HEK293 (cell line): ENCODE results near the gene ALOX15B.

Experiments used
- BCL11B ChIP-seq: fragments of 450-650 bp; formaldehyde crosslinking; IDR thresholded peaks from 2 replicates; pipeline ENCODE4 v1.5.1; 2016; ENCODE audit warnings: low read depth, missing biosample characterization, missing genetic modification characterization
- IKZF3 ChIP-seq: fragments of 450-650 bp; IDR thresholded peaks from 2 replicates; pipeline ENCODE4 v1.5.0; 2018; ENCODE audit warnings: missing biosample characterization, mild to moderate bottlenecking, missing genetic modification characterization, moderate library complexity
- MYNN ChIP-seq: fragments of 450-650 bp; formaldehyde crosslinking; IDR thresholded peaks from 2 replicates; pipeline ENCODE4 v1.5.1; 2016; ENCODE audit warnings: missing biosample characterization, missing genetic modification characterization, borderline replicate concordance
- SETDB1 ChIP-seq: IDR thresholded peaks from one replicate; pipeline ENCODE4 v1.6.1; 2017; ENCODE audit warnings: mild to moderate bottlenecking, low read length, moderate library complexity, mixed read lengths; ENCODE audit not compliant: insufficient read length
- TSHZ1 ChIP-seq: fragments of 450-650 bp; formaldehyde crosslinking; IDR thresholded peaks from 2 replicates; pipeline ENCODE4 v1.5.1; 2016; ENCODE audit warnings: missing biosample characterization, missing genetic modification characterization, borderline replicate concordance
- ZIC2 ChIP-seq: fragments of 450-650 bp; formaldehyde crosslinking; IDR thresholded peaks from 2 replicates; pipeline ENCODE4 v1.5.1; 2016; ENCODE audit warnings: missing biosample characterization, missing genetic modification characterization
- ZNF112 ChIP-seq: fragments of 450-650 bp; formaldehyde crosslinking; IDR thresholded peaks from 2 replicates; pipeline ENCODE4 v1.5.0; 2017; ENCODE audit warnings: missing biosample characterization, missing genetic modification characterization
- ZNF138 ChIP-seq: fragments of 450-650 bp; formaldehyde crosslinking; IDR thresholded peaks from 2 replicates; pipeline ENCODE4 v1.5.1; 2016; ENCODE audit warnings: missing biosample characterization, missing genetic modification characterization, borderline replicate concordance
- ZNF19 ChIP-seq: fragments of 450-650 bp; formaldehyde crosslinking; IDR thresholded peaks from 2 replicates; pipeline ENCODE4; 2016; ENCODE audit warnings: missing biosample characterization, missing genetic modification characterization, low read depth
- ZNF23 ChIP-seq: fragments of 450-650 bp; formaldehyde crosslinking; IDR thresholded peaks from 2 replicates; pipeline ENCODE4 v1.5.1; 2016; ENCODE audit warnings: missing biosample characterization, missing genetic modification characterization, borderline replicate concordance
- ZNF248 ChIP-seq: fragments of 450-650 bp; formaldehyde crosslinking; IDR thresholded peaks from 2 replicates; pipeline ENCODE4 v1.5.1; 2017; ENCODE audit warnings: missing biosample characterization, missing genetic modification characterization
- ZNF274 ChIP-seq, 2 experiments: fragments of 200-500 bp in 1 of 2; fragments of 450-650 bp in 1 of 2; sonication (Bioruptor generic) in 1 of 2; formaldehyde crosslinking in 1 of 2; IDR thresholded peaks; 2 replicates each; pipeline versions ENCODE4 v1.5.1 to v1.6.1; 2014 to 2016; ENCODE audit warnings: borderline replicate concordance in 1 of 2, inconsistent platforms in 1 of 2, low read length in 1 of 2, missing biosample characterization in 1 of 2, missing genetic modification characterization in 1 of 2
- ZNF292 ChIP-seq: fragments of 450-650 bp; formaldehyde crosslinking; IDR thresholded peaks from 2 replicates; pipeline ENCODE4 v1.5.1; 2016; ENCODE audit warnings: low read depth, missing biosample characterization, missing genetic modification characterization, borderline replicate concordance
- ZNF335 ChIP-seq: fragments of 450-650 bp; formaldehyde crosslinking; conservative IDR thresholded peaks from 2 replicates; pipeline ENCODE4 v1.5.1; 2016; ENCODE audit warnings: missing biosample characterization, missing genetic modification characterization
- ZNF394 ChIP-seq: fragments of 450-650 bp; formaldehyde crosslinking; IDR thresholded peaks from 2 replicates; pipeline ENCODE4 v1.5.1; 2016; ENCODE audit warnings: missing biosample characterization, missing genetic modification characterization, mild to moderate bottlenecking, moderate library complexity, borderline replicate concordance
- ZNF548 ChIP-seq: fragments of 450-650 bp; formaldehyde crosslinking; IDR thresholded peaks from 2 replicates; pipeline ENCODE4 v1.5.1; 2016; ENCODE audit warnings: missing biosample characterization, missing genetic modification characterization
- ZNF560 ChIP-seq: fragments of 450-650 bp; formaldehyde crosslinking; IDR thresholded peaks from 2 replicates; pipeline ENCODE4 v1.5.1; 2017; ENCODE audit warnings: missing biosample characterization, missing genetic modification characterization, borderline replicate concordance
- ZNF596 ChIP-seq: fragments of 450-650 bp; IDR thresholded peaks from 2 replicates; pipeline ENCODE4 v1.5.0; 2018; ENCODE audit warnings: missing biosample characterization, mild to moderate bottlenecking, missing genetic modification characterization, moderate library complexity
- ZNF610 ChIP-seq: fragments of 450-650 bp; formaldehyde crosslinking; IDR thresholded peaks from 2 replicates; pipeline ENCODE4 v1.5.1; 2016; ENCODE audit warnings: missing biosample characterization, missing genetic modification characterization, borderline replicate concordance
- ZNF624 ChIP-seq: fragments of 450-650 bp; formaldehyde crosslinking; IDR thresholded peaks from 2 replicates; pipeline ENCODE4 v1.5.1; 2017; ENCODE audit warnings: missing biosample characterization, missing genetic modification characterization
- ZNF76 ChIP-seq: fragments of 450-650 bp; formaldehyde crosslinking; IDR thresholded peaks from 2 replicates; pipeline ENCODE4; 2016; ENCODE audit warnings: low read depth, missing biosample characterization, missing genetic modification characterization, borderline replicate concordance
- ZNF830 ChIP-seq: fragments of 450-650 bp; IDR thresholded peaks from 2 replicates; pipeline ENCODE4 v1.5.0; 2018; ENCODE audit warnings: missing biosample characterization, missing genetic modification characterization, low read depth, mild to moderate bottlenecking, moderate library complexity
- ZXDB ChIP-seq: fragments of 450-650 bp; formaldehyde crosslinking; IDR thresholded peaks from 2 replicates; pipeline ENCODE4 v1.5.1; 2016; ENCODE audit warnings: missing biosample characterization, missing genetic modification characterization
- TF ChIP-seq, protein P1 (sequence below): fragments of 450-650 bp; formaldehyde crosslinking; IDR thresholded peaks from 2 replicates; pipeline ENCODE4 v1.5.0; 2017; ENCODE audit warnings: missing biosample characterization, missing genetic modification characterization, borderline replicate concordance
- TF ChIP-seq, protein P2 (sequence below): fragments of 450-650 bp; formaldehyde crosslinking; IDR thresholded peaks from 2 replicates; pipeline ENCODE4 v1.5.1; 2016; ENCODE audit warnings: missing biosample characterization, missing genetic modification characterization
- TF ChIP-seq, protein P3 (sequence below): fragments of 450-650 bp; formaldehyde crosslinking; IDR thresholded peaks from 2 replicates; pipeline ENCODE4 v1.5.1; 2016; ENCODE audit warnings: missing biosample characterization, missing genetic modification characterization
- TF ChIP-seq, protein P4 (sequence below): fragments of 450-650 bp; formaldehyde crosslinking; IDR thresholded peaks from 2 replicates; pipeline ENCODE4 v1.5.1; 2016; ENCODE audit warnings: missing biosample characterization, missing genetic modification characterization

Gene ALOX15B

DNA sequence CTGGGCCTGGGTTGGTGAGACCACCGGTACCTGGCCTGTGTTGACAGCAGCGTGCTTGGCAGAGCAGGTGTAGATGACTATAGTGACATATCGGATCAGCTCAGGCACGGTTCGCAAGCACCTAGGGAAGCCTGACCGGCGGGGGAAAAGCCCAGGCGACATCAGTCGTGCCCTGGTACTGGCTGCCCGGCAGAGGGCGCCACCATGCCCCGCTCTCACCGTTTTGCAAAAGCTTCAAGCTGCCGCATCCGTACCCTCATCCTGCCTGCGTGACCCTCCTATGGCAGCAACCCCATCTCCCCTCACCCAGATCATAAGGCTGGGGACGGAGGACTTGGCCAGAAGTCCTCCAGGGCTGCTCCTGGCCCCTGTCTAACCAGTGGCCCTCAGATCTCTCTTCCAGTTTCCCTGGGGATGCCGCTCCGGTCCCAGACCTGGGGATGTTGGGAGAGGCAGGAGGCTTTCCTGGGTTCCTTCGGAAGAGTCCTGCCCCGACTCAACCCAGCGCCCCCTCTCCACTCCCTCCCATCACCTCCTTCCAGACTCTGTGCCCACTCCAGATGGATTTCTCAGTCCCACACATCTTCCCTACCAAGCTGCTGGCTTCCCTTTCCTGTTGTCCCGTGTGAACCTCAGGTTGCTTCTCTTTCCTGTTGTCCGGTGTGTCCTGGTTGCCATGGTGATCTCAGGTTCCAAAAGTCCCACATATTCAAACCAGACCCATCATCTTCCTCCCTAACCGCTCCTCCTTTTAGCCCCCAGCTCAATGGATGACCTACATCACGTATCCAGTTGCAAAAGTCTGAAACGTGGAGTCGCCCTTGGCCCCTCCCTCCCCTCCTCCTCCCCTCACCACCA lies 35.0 kb downstream of the ALOX15B start (continued):
- TF ChIP-seq TSHZ1 = no peak
- TF ChIP-seq ZIC2 (tag by site-specific recombination) = no peak
- 0 out of 2 replicates have a peak, but pooled peaks have one; percentile 13 for TF ChIP-seq MYNN
- TF ChIP-seq ZXDB (tag by site-specific recombination) = no peak
- no peak for TF ChIP-seq ZNF548 (tag by site-specific recombination)
- TF ChIP-seq BCL11B = no peak
- no peak for TF ChIP-seq ZNF624 (tag by site-specific recombination)
- TF ChIP-seq ZNF112 (tag by site-specific recombination) = no peak
- TF ChIP-seq ZNF335 (tag by site-specific recombination) = peak; percentile 73
- no peak for TF ChIP-seq ZNF610 (tag by site-specific recombination)
- TF ChIP-seq ZNF560 = no peak
- TF ChIP-seq ZNF19 (tag by site-specific recombination) = no peak
- TF ChIP-seq ZNF274 (IDR thresholded peaks at IDR 0.05; ENCODE audit: low read length) = no peak
- no peak for TF ChIP-seq ZNF274 (tag by site-specific recombination; IDR thresholded peaks at IDR 0.05; ENCODE audit: borderline replicate concordance)
- no peak for TF ChIP-seq SETDB1
- no peak for TF ChIP-seq ZNF138 (tag by site-specific recombination)
- TF ChIP-seq IKZF3 (tag by site-specific recombination) = peak; percentile 73
- TF ChIP-seq, protein P1, sequence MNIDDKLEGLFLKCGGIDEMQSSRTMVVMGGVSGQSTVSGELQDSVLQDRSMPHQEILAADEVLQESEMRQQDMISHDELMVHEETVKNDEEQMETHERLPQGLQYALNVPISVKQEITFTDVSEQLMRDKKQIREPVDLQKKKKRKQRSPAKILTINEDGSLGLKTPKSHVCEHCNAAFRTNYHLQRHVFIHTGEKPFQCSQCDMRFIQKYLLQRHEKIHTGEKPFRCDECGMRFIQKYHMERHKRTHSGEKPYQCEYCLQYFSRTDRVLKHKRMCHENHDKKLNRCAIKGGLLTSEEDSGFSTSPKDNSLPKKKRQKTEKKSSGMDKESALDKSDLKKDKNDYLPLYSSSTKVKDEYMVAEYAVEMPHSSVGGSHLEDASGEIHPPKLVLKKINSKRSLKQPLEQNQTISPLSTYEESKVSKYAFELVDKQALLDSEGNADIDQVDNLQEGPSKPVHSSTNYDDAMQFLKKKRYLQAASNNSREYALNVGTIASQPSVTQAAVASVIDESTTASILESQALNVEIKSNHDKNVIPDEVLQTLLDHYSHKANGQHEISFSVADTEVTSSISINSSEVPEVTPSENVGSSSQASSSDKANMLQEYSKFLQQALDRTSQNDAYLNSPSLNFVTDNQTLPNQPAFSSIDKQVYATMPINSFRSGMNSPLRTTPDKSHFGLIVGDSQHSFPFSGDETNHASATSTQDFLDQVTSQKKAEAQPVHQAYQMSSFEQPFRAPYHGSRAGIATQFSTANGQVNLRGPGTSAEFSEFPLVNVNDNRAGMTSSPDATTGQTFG (tag by site-specific recombination) = 0 out of 2 replicates have a peak, but pooled peaks have one; percentile 8
- TF ChIP-seq, protein P2, sequence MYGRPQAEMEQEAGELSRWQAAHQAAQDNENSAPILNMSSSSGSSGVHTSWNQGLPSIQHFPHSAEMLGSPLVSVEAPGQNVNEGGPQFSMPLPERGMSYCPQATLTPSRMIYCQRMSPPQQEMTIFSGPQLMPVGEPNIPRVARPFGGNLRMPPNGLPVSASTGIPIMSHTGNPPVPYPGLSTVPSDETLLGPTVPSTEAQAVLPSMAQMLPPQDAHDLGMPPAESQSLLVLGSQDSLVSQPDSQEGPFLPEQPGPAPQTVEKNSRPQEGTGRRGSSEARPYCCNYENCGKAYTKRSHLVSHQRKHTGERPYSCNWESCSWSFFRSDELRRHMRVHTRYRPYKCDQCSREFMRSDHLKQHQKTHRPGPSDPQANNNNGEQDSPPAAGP (tag by site-specific recombination) = peak; percentile 81
- no peak for TF ChIP-seq ZNF292 (tag by site-specific recombination)
- TF ChIP-seq ZNF248 (tag by site-specific recombination) = no peak
- TF ChIP-seq ZNF23 (tag by site-specific recombination) = no peak
- TF ChIP-seq, protein P3, sequence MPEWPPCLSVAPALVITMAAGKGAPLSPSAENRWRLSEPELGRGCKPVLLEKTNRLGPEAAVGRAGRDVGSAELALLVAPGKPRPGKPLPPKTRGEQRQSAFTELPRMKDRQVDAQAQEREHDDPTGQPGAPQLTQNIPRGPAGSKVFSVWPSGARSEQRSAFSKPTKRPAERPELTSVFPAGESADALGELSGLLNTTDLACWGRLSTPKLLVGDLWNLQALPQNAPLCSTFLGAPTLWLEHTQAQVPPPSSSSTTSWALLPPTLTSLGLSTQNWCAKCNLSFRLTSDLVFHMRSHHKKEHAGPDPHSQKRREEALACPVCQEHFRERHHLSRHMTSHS (tag by site-specific recombination) = no peak
- no peak for TF ChIP-seq ZNF76 (tag by site-specific recombination)
- TF ChIP-seq, protein P4, sequence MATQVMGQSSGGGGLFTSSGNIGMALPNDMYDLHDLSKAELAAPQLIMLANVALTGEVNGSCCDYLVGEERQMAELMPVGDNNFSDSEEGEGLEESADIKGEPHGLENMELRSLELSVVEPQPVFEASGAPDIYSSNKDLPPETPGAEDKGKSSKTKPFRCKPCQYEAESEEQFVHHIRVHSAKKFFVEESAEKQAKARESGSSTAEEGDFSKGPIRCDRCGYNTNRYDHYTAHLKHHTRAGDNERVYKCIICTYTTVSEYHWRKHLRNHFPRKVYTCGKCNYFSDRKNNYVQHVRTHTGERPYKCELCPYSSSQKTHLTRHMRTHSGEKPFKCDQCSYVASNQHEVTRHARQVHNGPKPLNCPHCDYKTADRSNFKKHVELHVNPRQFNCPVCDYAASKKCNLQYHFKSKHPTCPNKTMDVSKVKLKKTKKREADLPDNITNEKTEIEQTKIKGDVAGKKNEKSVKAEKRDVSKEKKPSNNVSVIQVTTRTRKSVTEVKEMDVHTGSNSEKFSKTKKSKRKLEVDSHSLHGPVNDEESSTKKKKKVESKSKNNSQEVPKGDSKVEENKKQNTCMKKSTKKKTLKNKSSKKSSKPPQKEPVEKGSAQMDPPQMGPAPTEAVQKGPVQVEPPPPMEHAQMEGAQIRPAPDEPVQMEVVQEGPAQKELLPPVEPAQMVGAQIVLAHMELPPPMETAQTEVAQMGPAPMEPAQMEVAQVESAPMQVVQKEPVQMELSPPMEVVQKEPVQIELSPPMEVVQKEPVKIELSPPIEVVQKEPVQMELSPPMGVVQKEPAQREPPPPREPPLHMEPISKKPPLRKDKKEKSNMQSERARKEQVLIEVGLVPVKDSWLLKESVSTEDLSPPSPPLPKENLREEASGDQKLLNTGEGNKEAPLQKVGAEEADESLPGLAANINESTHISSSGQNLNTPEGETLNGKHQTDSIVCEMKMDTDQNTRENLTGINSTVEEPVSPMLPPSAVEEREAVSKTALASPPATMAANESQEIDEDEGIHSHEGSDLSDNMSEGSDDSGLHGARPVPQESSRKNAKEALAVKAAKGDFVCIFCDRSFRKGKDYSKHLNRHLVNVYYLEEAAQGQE (tag by site-specific recombination) = no peak
- TF ChIP-seq ZNF830 (tag by site-specific recombination) = no peak
- TF ChIP-seq ZNF596 (tag by site-specific recombination) = no peak
- peak; percentile 25; the same call in 1 of the 2 replicates for TF ChIP-seq ZNF394 (tag by site-specific recombination)
